ENCODE data around the gene PM20D2.

DNA sequence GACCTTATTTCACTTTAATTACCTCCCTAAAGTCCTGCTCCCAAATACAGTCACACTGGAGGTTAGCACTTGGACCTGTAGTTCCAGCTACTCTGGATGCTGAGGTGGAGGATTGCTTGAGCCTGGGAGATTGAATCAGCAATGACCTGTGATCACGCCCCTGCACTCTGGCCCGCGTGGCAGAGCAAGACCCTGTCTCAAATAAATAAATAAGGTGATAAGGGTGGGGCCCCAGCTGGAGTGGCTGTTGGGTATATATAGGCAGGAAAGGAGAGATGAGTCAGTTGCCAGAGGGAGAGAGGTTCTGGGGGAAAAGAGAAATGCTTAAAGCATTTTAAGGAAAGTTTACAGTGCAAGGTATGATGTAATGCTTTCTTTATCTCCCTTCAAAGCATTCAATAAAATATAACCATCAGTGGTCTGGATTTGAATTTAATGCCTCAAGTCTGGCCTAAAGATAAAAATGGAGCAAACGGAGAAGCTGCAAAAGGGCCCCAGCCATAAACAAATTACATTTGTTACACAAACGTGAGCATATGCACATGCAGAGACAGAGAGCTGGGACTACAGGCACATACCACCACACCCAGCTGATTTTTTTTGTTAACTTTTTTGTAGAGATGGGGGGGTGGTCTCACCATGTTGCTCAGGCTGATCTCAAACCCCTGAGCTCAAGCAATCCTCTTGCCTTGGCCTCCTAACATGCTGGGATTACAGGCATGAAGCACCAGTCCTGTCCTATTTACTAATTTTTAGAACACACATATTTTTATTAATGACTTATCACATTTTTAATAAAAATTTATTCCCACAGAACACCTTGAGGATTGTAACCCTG is 6.1 kb upstream of the PM20D2 start:
- TF ChIP-seq CTCF (IDR thresholded peaks at IDR 0.05; ENCODE audit: insufficient read depth, low read length) (no peak), POLR2AphosphoS5 (IDR thresholded peaks at IDR 0.05; ENCODE audit: low read depth) (no peak), SPI1 (IDR thresholded peaks at IDR 0.05; ENCODE audit: borderline replicate concordance, low read depth) (no peak)
- TF ChIP-seq, protein P1, sequence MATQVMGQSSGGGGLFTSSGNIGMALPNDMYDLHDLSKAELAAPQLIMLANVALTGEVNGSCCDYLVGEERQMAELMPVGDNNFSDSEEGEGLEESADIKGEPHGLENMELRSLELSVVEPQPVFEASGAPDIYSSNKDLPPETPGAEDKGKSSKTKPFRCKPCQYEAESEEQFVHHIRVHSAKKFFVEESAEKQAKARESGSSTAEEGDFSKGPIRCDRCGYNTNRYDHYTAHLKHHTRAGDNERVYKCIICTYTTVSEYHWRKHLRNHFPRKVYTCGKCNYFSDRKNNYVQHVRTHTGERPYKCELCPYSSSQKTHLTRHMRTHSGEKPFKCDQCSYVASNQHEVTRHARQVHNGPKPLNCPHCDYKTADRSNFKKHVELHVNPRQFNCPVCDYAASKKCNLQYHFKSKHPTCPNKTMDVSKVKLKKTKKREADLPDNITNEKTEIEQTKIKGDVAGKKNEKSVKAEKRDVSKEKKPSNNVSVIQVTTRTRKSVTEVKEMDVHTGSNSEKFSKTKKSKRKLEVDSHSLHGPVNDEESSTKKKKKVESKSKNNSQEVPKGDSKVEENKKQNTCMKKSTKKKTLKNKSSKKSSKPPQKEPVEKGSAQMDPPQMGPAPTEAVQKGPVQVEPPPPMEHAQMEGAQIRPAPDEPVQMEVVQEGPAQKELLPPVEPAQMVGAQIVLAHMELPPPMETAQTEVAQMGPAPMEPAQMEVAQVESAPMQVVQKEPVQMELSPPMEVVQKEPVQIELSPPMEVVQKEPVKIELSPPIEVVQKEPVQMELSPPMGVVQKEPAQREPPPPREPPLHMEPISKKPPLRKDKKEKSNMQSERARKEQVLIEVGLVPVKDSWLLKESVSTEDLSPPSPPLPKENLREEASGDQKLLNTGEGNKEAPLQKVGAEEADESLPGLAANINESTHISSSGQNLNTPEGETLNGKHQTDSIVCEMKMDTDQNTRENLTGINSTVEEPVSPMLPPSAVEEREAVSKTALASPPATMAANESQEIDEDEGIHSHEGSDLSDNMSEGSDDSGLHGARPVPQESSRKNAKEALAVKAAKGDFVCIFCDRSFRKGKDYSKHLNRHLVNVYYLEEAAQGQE (IDR thresholded peaks at IDR 0.05; ENCODE audit: insufficient replicate concordance, low read depth) = no peak
